NCI-H510A treated with DMSO at 0.1 percent for 48 hours (cell line): ENCODE data around the gene PRSS36.
"Not testable (repeated sequence)": the region's sequence is repeated elsewhere in the genome, so short reads cannot be mapped to it uniquely, and the experiment has no call there.

Source experiments
- DNase-seq: peaks from one replicate; lab custom pipeline; 2025; lab: John Stamatoyannopoulos, UW

The PRSS36 gene

DNA sequence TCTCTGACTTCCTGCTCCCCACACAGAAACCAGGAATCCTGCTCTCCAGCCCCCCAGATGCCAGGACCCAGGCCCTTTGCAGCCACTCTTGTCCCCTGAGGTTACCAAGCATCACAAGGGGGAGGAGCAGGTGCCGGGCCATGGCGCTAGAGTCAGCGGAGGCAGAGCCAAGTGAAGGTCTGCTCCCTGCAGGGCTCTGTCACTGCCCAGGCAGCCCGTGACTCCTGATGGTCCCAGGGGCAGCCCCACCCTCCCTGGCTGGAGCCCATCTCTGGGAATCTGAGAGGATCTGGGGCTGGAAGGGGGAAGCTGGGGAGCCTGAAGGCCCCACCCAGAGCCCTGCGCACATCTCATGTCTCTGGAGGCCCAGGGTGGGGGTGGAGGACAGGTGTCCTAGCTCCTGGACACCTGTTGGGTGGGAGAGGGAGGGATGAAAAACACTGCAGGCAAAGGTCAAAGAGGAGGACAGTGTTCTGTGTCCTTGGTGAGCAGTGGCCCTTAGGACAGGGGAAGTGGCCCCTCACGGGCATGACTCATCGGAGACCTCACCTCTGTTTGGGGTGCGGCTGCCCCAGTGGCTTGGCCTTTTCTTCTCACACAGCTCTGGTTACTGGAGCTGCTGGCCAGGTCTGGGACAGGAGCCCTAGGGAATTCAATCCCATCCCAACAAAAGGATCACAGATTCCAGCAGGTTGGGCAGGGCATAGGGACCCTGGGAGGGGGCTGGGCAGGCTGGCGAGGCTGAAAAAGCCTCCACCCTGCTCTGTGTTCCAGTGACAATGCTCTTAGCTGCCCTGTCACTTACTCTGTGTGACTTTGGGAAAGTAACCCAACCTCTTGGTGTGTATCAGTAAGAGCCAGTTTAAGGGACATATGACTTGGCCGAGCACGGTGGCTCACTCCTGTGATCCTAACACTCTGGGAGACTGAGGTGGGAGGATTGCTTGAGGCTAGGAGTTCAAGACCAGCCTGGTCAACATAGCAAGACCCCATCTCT lies at the start of gene PRSS36:
Gene PRSS36 (minus strand): TSS at position 173 of the 997 bp plus-strand sequence. CDS start 31 bp downstream, at position 142.
- DNase-seq = no peak

DNA sequence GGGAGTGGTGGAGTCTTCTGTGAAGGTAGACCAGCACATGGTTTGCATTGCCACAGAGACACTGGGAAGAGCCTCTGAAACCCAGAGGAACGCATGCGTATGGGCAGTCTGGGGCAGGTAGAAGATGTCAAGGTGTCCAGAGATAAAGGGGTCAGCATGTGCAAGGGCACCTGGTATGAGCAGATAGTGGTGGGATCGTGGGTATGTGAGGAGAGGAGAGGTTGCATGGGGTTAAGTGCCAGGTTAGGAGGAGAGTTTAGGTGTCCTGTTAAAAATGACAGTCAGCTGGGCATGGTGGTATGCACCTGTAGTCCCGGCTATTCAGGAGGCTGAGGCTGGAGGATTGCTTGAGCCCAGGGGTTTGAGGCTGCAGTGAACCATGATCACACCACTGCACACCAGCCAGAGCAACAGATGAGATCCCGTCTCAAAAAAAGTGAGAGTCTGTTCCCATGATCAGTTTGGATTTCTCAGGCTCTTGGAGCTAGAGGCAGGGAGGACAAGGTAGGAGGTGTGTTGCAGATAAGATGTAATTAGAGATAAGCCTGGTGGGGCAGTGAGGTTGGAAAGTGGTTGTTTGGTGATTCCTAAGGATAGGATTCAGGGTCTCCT lies 49.7 kb upstream of the PRSS36 start:
- DNase-seq = no peak

DNA sequence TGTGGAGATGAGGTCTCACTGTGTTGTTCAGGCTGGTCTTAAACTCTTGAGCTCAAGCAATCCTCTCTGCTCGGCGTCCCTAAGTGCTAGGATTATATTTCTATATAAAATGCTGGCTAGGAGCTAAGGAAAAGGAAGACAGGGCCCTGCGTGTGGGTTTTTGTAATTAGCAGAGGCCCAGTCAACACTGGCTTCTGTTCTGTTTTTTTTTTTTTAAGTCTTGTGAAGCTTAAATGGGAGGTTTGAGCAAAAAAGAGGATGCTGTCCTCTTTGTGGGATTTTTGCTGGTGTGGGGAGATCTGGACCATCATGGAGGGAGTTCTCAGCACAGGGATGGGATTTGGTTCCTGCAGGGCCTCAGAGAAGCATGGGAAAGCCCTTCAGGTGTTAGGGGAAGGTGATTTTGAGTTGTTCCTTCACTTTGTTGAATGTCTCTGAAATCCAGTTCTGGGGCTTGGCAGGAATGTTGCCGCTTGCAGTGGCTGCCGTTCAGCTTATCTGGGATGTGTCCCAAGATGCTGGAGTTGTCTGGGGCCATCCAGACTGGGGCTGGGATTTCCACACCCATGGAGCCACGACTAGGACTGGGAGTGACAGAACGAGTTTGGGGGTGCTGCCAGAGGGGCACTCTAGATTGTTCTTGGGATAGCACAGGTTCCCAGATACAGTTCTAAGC lies 48.5 kb upstream of the PRSS36 start:
- no peak for DNase-seq

DNA sequence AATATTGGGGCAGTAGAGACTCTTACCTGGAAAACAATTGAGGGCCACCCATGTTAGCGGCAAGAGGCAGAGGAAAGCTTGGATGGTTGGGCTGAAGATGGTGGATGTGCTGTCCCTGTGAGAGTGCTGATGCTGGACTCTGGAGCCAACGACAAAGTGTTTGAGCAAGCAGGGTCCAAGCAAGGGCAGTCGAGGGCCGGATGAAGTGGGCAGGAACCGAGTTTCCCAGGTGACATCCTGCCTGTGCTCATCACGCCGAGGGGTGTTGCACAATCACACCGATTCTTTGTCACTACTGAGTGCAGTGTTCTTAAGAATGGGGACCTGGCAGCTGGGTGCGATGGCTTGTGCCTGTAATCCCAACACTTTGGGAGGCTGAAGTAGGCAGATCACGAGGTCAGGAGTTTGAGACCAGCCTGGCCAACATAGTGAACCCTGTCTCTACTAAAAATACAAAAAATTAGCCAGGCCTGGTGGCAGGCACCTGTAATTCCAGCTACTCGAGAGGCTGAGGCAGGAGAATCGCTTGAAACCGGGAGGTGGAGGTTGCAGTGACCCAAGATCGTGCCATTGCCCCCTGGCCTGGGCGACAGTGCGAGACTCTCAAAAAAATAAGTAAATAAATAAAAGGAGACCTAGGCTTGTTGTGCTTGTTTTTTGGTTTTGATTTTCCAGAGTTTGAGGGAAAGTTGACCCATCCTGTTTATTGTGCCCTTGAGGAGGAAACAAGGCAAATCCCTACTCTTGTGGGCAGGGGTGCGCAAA lies 46.6 kb upstream of the PRSS36 start:
- DNase-seq = no peak

DNA sequence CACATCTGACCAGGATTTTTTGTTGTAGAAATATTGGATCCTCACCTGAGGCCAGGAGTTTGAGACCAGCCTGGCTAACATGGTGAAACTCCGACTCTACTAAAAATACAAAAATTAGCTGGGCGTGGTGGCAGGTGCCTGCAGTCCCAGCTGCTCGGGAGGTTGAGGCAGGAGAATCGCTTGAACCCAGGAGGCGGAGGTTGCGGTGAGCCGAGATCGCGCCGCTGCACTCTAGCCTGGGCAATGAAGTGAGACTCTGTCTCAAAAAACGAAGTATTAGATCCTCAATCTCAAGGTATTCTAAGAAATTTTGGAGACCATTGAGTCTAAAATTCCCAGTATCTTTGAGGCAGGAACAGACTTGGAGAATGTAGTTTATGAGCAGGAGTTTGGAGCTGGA lies 46.0 kb upstream of the PRSS36 start:
- DNase-seq = not testable (repeated sequence)

DNA sequence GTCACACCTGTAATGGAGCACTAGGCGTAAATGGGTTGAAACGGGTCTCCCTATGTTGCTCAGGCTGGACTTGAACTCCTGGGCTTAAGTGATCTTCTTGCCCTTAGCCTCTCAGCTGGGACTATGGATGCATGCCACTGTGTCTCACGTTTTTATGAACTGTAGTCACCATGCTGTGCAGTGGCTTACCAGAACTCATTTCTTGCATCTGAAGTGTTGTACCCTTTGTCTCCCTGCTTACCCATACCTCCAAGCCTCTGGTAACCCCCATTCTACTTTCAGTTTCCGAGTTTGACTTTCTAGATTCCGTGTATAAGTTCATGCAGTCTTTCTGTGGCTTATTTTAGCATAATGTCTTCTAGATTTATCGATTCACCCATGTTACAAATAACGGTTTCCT lies 45.0 kb upstream of the PRSS36 start:
- DNase-seq = no peak

DNA sequence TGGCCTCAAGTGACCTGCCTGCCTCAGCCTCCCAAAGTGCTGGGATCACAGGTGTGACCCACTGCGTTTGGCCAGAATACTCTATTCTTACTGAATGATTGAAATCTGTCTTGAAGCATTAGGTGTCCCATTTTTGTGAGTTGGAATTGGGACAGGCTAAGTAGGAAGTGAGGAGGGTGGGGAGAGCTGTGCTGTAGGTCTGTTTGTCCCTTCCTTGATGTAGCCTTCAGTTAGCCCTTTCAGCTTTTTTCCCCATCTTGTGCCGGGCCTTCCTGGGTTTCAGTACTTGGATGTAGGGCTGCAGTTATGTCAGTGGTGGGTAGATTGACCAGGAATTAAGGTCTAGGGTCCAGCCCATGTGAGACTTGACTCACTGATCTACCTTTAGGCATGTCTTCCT lies 44.0 kb upstream of the PRSS36 start:
- no peak for DNase-seq

DNA sequence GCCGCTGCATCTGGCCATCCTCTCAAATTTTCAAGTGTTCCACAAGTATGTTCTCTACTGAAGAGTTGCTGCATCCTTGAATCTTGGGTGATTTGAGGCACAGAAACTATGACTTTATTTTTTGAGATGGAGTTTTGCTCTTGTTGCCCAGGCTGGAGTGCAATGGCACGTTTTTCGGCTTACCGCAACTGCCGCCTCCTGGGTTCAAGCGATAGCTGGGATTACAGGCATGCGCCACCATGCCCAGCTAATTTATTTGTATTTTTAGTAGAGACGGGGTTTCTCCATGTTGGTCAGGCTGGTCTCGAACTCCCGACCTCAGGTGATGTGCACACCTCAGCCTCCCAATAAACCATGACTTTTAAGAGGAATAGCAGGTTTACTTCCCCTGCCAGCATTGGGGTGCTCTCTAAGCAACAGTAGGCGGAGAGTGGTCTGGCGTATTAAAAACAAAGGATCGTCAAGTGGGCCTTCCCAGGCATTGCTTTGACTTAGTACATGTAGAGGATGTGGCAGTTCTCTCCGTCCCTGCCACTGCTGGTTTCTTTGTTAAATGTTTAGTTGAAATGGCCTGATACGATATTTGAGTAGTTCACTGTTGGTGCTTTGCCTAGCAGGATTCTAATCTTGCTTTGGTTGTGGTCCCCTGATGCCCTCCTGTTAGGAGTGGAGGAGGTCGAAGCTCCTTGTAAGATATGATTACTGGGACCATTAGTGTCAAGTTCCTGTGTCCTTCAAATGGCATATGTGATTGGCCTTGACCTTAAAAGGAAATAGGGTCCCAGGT lies 43.2 kb upstream of the PRSS36 start:
- DNase-seq = no peak

DNA sequence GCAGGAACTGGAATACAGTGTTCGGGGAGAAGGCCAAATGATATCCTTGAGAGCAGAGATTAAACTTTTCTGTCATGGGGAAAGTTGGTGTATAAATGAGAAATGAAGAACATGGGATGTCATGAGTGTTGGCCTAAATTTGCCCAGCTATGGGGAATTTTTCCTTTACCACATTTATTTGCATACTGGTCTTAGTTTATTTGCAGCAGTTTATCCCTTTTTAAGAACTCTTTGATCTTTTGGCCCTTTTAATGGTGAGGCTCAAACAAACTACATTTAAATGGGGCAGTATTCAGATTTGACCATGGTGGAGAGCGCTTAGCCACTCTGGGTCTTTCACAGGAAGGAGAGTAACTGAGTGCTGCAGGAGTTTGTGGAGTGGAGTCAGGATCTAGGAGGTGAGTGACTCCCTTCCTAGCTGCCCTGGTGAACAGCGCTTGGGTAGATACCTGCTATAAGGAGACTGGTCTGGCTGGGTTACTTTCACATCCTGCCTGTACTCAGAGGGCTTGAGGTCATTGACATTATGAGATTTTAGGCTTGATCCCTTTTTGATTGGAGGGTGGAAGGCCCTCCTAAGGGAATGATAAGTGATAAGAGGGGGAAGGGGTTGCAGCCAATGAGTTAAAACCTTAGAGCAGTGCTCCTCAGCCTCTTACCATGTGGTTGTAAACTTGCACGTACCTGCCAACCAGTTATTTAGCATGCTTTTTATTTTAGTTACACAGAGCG lies 42.0 kb upstream of the PRSS36 start:
- no peak for DNase-seq

DNA sequence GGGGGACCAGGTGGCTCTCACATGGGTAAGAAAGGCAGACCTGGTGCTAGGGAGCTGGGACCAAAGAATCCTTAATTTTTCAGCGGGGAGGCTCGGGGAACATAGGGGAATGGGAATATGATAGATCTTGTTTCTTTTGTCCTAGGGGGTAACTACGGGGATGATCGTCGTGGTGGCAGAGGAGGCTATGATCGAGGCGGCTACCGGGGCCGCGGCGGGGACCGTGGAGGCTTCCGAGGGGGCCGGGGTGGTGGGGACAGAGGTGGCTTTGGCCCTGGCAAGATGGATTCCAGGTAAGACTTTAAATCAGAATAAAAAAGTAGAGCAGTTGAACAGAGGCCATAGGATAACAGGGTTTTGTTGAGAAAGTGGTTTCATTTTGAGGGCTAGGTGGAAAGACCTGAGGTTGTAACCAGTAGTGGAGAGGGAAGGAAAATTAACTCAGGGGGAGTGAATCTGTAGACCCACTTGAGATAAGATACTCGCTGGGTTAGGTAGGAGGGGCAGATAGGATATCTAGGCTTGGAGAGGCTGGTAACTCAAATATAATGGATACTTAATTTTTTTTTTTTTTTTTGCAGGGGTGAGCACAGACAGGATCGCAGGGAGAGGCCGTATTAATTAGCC lies 41.1 kb upstream of the PRSS36 start:
- no peak for DNase-seq

DNA sequence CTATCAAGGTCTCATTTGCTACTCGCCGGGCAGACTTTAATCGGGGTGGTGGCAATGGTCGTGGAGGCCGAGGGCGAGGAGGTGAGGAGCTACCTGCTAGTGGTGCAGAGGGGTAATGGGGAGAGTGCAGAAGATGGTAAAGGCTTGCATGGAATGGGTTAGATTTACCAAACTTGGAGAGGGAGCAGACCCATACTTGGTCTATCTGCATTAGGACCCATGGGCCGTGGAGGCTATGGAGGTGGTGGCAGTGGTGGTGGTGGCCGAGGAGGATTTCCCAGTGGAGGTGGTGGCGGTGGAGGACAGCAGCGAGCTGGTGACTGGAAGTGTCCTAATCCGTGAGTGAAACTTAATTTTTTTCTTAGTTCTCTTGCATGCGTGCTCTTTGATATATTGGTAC lies 40.2 kb upstream of the PRSS36 start:
- no peak for DNase-seq

DNA sequence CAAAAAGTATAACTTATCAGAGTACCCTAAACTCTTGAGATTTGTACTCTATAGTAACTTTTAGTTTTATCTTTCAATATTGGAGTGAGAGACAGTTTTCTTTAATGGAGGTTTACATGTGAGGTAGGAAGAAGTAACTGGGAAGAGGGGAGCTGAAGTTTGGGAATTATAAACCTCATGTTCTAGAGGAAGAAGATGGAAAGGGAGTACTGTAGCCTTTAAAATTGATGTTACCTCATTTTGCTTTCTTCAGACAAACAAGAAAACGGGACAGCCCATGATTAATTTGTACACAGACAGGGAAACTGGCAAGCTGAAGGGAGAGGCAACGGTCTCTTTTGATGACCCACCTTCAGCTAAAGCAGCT lies 39.5 kb upstream of the PRSS36 start:
- no peak for DNase-seq

DNA sequence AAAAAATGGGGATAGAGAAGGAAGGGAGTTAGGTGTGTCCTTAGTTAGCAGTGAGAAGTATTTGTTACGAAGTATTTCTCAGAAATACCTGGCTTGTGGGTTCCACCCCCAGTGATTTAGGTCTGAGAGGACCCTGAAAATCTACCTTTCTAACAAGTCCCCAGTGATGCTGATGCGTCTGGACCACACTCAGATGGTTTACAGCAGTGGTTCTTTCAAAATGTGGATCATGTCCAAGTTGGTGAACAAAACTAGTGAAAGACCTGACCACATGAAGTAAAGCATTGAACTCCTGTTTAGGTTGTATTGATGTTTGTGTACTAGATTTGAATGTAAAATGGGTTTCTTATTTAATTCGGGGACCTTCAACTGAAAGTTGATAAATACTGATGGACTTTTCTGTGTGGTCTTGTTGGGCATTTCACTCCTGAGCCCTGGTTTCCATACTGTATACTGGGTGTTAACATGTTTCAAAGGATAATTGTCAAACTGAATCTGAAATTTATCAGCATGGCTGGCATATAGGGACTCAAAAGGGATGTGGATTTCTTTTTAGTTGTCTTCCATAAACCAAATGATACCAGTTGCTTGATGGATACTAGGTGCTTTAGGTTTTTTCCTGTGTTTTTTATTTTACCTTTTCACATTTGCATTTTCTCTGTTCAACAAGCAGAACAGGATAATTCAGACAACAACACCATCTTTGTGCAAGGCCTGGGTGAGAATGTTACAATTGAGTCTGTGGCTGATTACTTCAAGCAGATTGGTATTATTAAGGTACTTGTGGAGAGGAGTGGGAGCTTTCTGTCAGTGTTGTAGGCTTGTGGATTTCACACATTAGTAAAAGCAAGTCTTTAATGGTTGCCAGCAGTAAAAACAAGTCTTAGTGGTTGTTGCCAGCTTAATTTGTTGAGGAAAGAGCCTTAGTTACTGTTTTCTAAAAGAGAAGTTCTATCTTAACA lies 38.9 kb upstream of the PRSS36 start:
- no peak for DNase-seq

DNA sequence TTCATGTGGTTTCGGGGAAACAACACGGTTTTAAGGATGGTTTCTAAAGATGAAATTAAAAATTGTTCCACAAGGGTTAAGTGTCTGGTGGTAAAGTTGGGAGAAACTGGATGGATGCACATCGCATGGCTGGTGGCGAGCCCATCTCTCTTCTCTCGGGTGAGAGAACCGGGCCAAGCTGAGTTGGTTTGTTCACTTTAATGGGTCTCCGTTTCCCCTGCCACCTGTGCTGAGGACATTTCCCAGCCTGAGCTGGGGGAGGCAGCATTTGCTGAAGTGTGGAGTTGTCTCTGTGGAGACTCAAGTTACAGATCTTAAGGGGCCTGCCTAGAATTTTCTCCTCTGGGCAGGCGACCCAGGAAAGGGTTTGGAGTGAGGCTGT lies 37.9 kb upstream of the PRSS36 start:
- no peak for DNase-seq

DNA sequence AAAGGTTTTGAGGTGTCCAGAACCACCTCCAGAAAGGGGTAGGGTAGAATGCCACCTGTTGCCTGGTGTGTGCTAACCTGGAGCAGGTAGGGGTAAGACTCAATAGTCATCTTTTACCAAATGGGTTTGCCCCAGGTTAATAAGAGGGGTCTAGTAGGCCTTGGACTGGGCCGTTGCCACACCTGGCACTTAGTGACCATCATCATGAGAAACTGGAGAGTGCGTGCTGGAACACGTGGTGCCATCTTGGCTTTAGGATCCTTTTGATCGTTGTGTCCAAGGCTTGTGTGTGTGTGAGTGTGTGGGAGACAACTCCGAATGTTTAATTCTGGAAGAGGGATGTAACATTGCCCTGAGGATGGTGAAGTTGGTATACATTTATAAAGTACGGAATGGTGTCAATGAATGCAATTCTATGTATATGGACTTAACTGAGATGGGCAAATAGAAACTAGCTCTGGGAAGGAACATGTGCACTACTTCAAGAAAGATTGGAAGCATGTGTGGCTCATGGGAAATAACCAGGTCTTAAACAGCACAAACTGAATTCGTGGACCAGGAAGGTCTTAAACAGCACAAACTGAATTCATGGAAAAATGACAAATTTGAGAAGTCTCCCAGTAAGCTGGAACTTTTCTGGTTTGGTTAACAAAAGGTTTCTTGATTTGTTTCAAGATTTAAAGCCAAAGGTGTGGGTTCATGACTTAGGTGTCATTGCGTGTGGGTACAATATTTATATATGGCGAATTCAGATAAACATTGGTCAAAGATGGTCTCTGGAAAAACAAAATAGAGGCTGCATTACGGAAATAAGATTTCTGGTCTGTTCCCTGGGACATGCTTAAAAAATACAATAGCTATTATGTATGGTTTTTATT lies 37.3 kb upstream of the PRSS36 start:
- no peak for DNase-seq

DNA sequence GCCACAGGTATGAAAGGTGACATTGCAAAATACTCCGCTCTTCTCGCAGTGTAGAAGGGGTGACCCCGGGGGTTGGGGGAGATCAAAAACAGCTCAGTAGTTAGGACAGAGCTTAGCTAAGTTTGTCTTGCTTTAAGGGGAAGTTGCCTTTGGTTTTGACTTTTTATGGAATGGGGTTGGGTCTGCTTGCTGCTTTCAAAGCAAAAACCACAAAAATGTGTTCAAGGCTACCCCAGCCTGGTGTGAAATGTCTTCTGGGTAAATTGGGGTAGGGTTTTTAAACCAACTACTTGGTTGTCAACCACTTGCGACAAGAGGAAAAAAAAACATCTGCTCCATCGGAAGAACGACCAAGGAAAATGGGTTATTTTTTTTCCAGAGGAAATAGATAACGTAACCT lies 36.3 kb upstream of the PRSS36 start:
- DNase-seq = no peak

DNA sequence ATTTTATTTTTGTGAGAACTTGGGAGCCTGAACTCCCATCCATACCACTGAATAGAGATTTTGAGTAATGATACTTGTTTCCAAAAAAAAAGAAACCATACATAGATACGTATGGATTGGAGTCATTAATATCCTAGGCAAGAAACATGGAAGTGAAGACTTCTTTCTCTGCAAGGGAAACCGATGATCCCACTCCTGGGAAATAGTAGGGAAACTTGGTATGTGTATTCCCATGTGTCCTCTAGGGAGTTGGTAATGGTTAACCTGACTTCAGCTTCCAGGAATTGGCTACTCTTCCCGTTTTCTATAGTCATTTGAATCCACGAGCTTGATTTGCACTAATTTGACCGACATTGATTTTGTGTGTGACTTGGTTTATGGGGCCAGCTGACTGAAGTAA lies 35.5 kb upstream of the PRSS36 start:
- no peak for DNase-seq

DNA sequence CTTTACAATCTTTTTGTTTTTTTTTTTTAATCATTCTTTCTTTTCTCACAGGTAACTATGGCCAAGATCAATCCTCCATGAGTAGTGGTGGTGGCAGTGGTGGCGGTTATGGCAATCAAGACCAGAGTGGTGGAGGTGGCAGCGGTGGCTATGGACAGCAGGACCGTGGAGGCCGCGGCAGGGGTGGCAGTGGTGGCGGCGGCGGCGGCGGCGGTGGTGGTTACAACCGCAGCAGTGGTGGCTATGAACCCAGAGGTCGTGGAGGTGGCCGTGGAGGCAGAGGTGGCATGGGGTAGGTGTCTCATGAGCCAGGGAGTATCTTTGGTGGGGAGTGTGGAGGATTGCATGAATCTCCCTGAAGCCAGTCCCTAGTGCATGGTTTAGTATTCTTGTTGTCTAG lies 35.0 kb upstream of the PRSS36 start:
- DNase-seq = no peak
